H1 (cell line): ENCODE results near the gene RHO. TPM values are rescaled to one million over a fixed set of nuclear protein-coding genes. Genes with fewer than 3 reads are reported as not detected.
A peak's percentile ranks its signal among the peaks of the same experiment; 100 is the strongest.

Experiments used
- CTCF ChIA-PET: fragments of 300-600 bp; sonication (Branson Sonifier 250); formaldehyde crosslinking; loops from one replicate; lab custom pipeline; 2021; ENCODE audit not compliant: partially characterized antibody; lab: Charles Lee
- POLR2A ChIA-PET: fragments of 300-600 bp; sonication (Branson Sonifier 250); formaldehyde crosslinking; loops from one replicate; lab custom pipeline; 2021; ENCODE audit warnings: inconsistent platforms; ENCODE audit not compliant: partially characterized antibody; lab: Charles Lee
- DNase-seq, 2 experiments: peaks; one replicate each; pipeline versions ENCODE4 v3.0.0 to v3.0.0-alpha.2; 2010 to 2022; ENCODE audit warnings: low spot score in 2 of 2, low read depth in 1 of 2, mixed read lengths in 1 of 2
- FAIRE-seq: peaks from 2 replicates; lab custom pipeline; 2011; peaks lifted over from hg19 to GRCh38; lab: Jason Lieb, UNC
- H2AFZ ChIP-seq: 2 replicates; pipeline ENCODE4 v1.8.1; 2012; ENCODE audit warnings: low read length, inconsistent platforms
- H2AK5ac ChIP-seq: 2 replicates; pipeline ENCODE4 v1.6.1; 2013; ENCODE audit warnings: low read depth, low read length
- H2BK120ac ChIP-seq: replicated peaks from 2 replicates; pipeline ENCODE3; 2013; ENCODE audit warnings: low read depth, low read length, inconsistent platforms
- H2BK12ac ChIP-seq: 2 replicates; pipeline ENCODE4 v1.6.1; 2013; ENCODE audit warnings: low read depth, low read length
- H2BK15ac ChIP-seq: 2 replicates; pipeline ENCODE4 v1.6.1; 2013; ENCODE audit warnings: low read length
- H2BK20ac ChIP-seq: 2 replicates; pipeline ENCODE4 v1.6.1; 2013; ENCODE audit warnings: low read length
- H2BK5ac ChIP-seq: 2 replicates; pipeline ENCODE4 v1.6.1; 2013; ENCODE audit warnings: low read depth, low read length
- H3K14ac ChIP-seq: 2 replicates; pipeline ENCODE4 v1.6.1; 2013; ENCODE audit warnings: inconsistent platforms; ENCODE audit not compliant: insufficient read length
- H3K18ac ChIP-seq: 2 replicates; pipeline ENCODE4 v1.6.1; 2013; ENCODE audit warnings: low read length; ENCODE audit errors: extremely low read depth
- H3K23ac ChIP-seq: 2 replicates; pipeline ENCODE4 v1.6.1; 2013; ENCODE audit warnings: inconsistent platforms; ENCODE audit not compliant: insufficient read length
- H3K23me2 ChIP-seq: 2 replicates; pipeline ENCODE4 v1.6.1; 2013; ENCODE audit warnings: low read depth, low read length
- H3K27ac ChIP-seq: 2 replicates; pipeline ENCODE4 v1.6.1; 2011; ENCODE audit warnings: low read depth, low read length, inconsistent platforms
- H3K27me3 ChIP-seq, 4 experiments: replicated peaks in 1 of 4; 1 replicate in 1 of 4; 2 replicates in 3 of 4; pipeline versions ENCODE4 v1.6.1 to v1.8.1; 2011 to 2013; ENCODE audit warnings: low read length in 3 of 4, mild to moderate bottlenecking in 3 of 4, inconsistent platforms in 2 of 4, mixed read lengths in 2 of 4, moderate library complexity in 1 of 4; ENCODE audit not compliant: control insufficient read depth in 3 of 4, insufficient read depth in 3 of 4; ENCODE audit errors: extremely low read depth in 1 of 4
- H3K36me3 ChIP-seq, 4 experiments: 2 replicates each; pipeline versions ENCODE4 v1.6.1 to v1.8.1; 2011 to 2013; ENCODE audit warnings: mild to moderate bottlenecking in 4 of 4, low read length in 3 of 4, moderate library complexity in 2 of 4, control low read depth in 1 of 4, inconsistent platforms in 1 of 4; ENCODE audit not compliant: insufficient read depth in 4 of 4, control insufficient read depth in 2 of 4
- H3K4ac ChIP-seq: replicated peaks from 2 replicates; pipeline ENCODE3; 2013; ENCODE audit warnings: low read length, low read depth, mixed read lengths, inconsistent platforms; ENCODE audit not compliant: insufficient read length
- H3K4me1 ChIP-seq, 4 experiments: replicated peaks in 1 of 4; 1 replicate in 1 of 4; 2 replicates in 3 of 4; pipeline versions ENCODE4 v1.6.1 to v1.8.1; 2011 to 2013; ENCODE audit warnings: low read length in 3 of 4, inconsistent platforms in 2 of 4, mixed read lengths in 1 of 4; ENCODE audit not compliant: insufficient read depth in 4 of 4, control insufficient read depth in 3 of 4
- H3K4me2 ChIP-seq, 2 experiments: 2 replicates each; pipeline versions ENCODE4 v1.6.1 to v1.8.1; 2011 to 2013; ENCODE audit warnings: low read depth in 2 of 2, low read length in 2 of 2, control low read depth in 1 of 2, inconsistent platforms in 1 of 2, mild to moderate bottlenecking in 1 of 2; ENCODE audit not compliant: insufficient read depth in 1 of 2
- H3K4me3 ChIP-seq, 4 experiments: fragments of 200-600, 300-600 bp in 1 of 4; sonication (generic), shearing (Covaris generic), sonication (Bioruptor Twin) in 1 of 4; 2 replicates each; pipeline versions ENCODE4 v1.5.1 to v1.8.1; 2011 to 2016; ENCODE audit warnings: low read length in 4 of 4, low read depth in 3 of 4, control low read depth in 2 of 4, inconsistent platforms in 2 of 4, mild to moderate bottlenecking in 2 of 4, mixed read lengths in 1 of 4, moderate library complexity in 1 of 4; ENCODE audit not compliant: insufficient read depth in 2 of 4; ENCODE audit errors: extremely low read depth in 1 of 4
- H3K56ac ChIP-seq: replicated peaks from 2 replicates; pipeline ENCODE3; 2013; ENCODE audit warnings: low read depth, mild to moderate bottlenecking, mixed read lengths, low read length, inconsistent platforms; ENCODE audit not compliant: insufficient read length
- H3K79me1 ChIP-seq: 2 replicates; pipeline ENCODE4 v1.6.1; 2013; ENCODE audit warnings: low read depth, low read length, control low read depth
- H3K79me2 ChIP-seq, 2 experiments: 2 replicates each; pipeline versions ENCODE4 v1.6.1 to v1.8.1; 2012 to 2013; ENCODE audit warnings: low read length in 2 of 2, mild to moderate bottlenecking in 2 of 2, inconsistent platforms in 1 of 2; ENCODE audit not compliant: insufficient read depth in 2 of 2, control insufficient read depth in 1 of 2
- H3K9ac ChIP-seq, 4 experiments: replicated peaks in 1 of 4; 1 replicate in 1 of 4; 2 replicates in 3 of 4; pipeline versions ENCODE4 v1.6.1 to v1.8.1; 2011 to 2013; ENCODE audit warnings: low read depth in 3 of 4, low read length in 3 of 4, control low read depth in 2 of 4, mild to moderate bottlenecking in 2 of 4, moderate library complexity in 2 of 4, inconsistent platforms in 1 of 4; ENCODE audit errors: extremely low read depth in 1 of 4
- H3K9me3 ChIP-seq, 2 experiments: 2 replicates each; pipeline versions ENCODE4 v1.6.1 to v1.8.1; 2012 to 2013; ENCODE audit warnings: mild to moderate bottlenecking in 2 of 2, moderate library complexity in 2 of 2, control low read depth in 1 of 2, inconsistent platforms in 1 of 2, low read depth in 1 of 2, low read length in 1 of 2, mixed read lengths in 1 of 2; ENCODE audit not compliant: insufficient read depth in 2 of 2
- H4K20me1 ChIP-seq, 2 experiments: replicated peaks in 1 of 2; 2 replicates each; pipeline versions ENCODE3 to v1.8.1; 2011 to 2013; ENCODE audit warnings: inconsistent platforms in 2 of 2, low read length in 2 of 2, mild to moderate bottlenecking in 1 of 2; ENCODE audit not compliant: insufficient read depth in 2 of 2, control insufficient read depth in 1 of 2
- H4K5ac ChIP-seq: 2 replicates; pipeline ENCODE4 v1.6.1; 2013; ENCODE audit warnings: low read length, low read depth, mixed read lengths, inconsistent platforms; ENCODE audit not compliant: insufficient read length
- H4K8ac ChIP-seq: 2 replicates; pipeline ENCODE4 v1.8.0; 2013; ENCODE audit warnings: mild to moderate bottlenecking, moderate library complexity, low read length, inconsistent platforms; ENCODE audit not compliant: insufficient read depth; ENCODE audit errors: extremely low read depth
- H4K91ac ChIP-seq: replicated peaks from 2 replicates; pipeline ENCODE3; 2013; ENCODE audit warnings: low read length, mixed read lengths, inconsistent platforms; ENCODE audit not compliant: insufficient read length
- ATF3 ChIP-seq: IDR thresholded peaks from 2 replicates; pipeline ENCODE4 v1.6.1; 2011; ENCODE audit warnings: low read depth, mild to moderate bottlenecking, low read length; ENCODE audit not compliant: insufficient read depth
- BRCA1 ChIP-seq: IDR thresholded peaks from 2 replicates; pipeline ENCODE4 v1.6.1; 2012; ENCODE audit warnings: low read depth, low read length, improper control_type of control experiment
- CEBPB ChIP-seq: IDR thresholded peaks from 2 replicates; pipeline ENCODE4 v1.6.1; 2012; ENCODE audit warnings: low read depth, low read length
- EP300 ChIP-seq, 2 experiments: IDR thresholded peaks; 1 replicate in 1 of 2; 2 replicates in 1 of 2; pipeline ENCODE4 v1.6.1; 2011 to 2012; ENCODE audit warnings: low read depth in 2 of 2, low read length in 2 of 2, mild to moderate bottlenecking in 2 of 2, borderline replicate concordance in 1 of 2, inconsistent platforms in 1 of 2, moderate library complexity in 1 of 2
- EZH2 ChIP-seq: fragments of 200-600 bp; sonication (generic); IDR thresholded peaks from 2 replicates; pipeline ENCODE4 v1.7.1; 2012; ENCODE audit warnings: low read depth, mild to moderate bottlenecking, moderate library complexity, low read length, inconsistent platforms; ENCODE audit not compliant: severe bottlenecking
- MAFK ChIP-seq: IDR thresholded peaks from 2 replicates; pipeline ENCODE4 v1.6.1; 2012; ENCODE audit warnings: low read depth, mild to moderate bottlenecking, improper control_type of control experiment, low read length
- NANOG ChIP-seq: IDR thresholded peaks from 2 replicates; pipeline ENCODE4 v1.6.1; 2011; ENCODE audit warnings: low read length, low read depth, mild to moderate bottlenecking, inconsistent platforms; ENCODE audit not compliant: insufficient read depth, poor library complexity, severe bottlenecking
- RNF2 ChIP-seq: fragments of 200-900, 300-1000 bp; sonication (generic); IDR thresholded peaks from 2 replicates; pipeline ENCODE4 v1.7.1; 2016; ENCODE audit warnings: borderline replicate concordance, low read depth, mild to moderate bottlenecking, antibody characterized with exemption, low read length; ENCODE audit not compliant: poor library complexity, severe bottlenecking; ENCODE audit errors: missing control alignments
- SIRT6 ChIP-seq: IDR thresholded peaks from one replicate; pipeline ENCODE4 v1.7.1; 2012; ENCODE audit warnings: low read length, inconsistent platforms
- TAF1 ChIP-seq: IDR thresholded peaks from 2 replicates; pipeline ENCODE4 v1.6.1; 2011; ENCODE audit warnings: mild to moderate bottlenecking, low read depth, low read length
- TAF7 ChIP-seq: optimal IDR thresholded peaks from 2 replicates; pipeline ENCODE3; 2011; ENCODE audit warnings: low read depth, mild to moderate bottlenecking, inconsistent platforms, low read length, moderate library complexity, borderline replicate concordance
- ZNF274 ChIP-seq: IDR thresholded peaks from 2 replicates; pipeline ENCODE4 v1.7.0; 2012; ENCODE audit warnings: low read length, borderline replicate concordance; ENCODE audit errors: extremely low read depth
- WGBS, 2 experiments: shearing (Covaris generic) in 1 of 2; methylation state at CpG; one replicate each; pipeline versions ENCODE4 v1.1.6 to v1.1.7; 2013 to 2015; ENCODE audit warnings: low lambda C conversion rate in 2 of 2, mixed read lengths in 2 of 2, inconsistent platforms in 1 of 2, low coverage in 1 of 2, missing lambda C conversion rate in 1 of 2; ENCODE audit not compliant: insufficient replicate concordance in 2 of 2, insufficient coverage in 1 of 2, insufficient read length in 1 of 2; ENCODE audit errors: extremely low coverage in 1 of 2, missing lambda C conversion rate in 1 of 2; 5-methylcytosine and 5-hydroxymethylcytosine counted together
- polyA plus RNA-seq, 7 experiments: library from polyadenylated mRNA; depleted of rRNA in 3 of 7; stranded (reverse) in 5 of 7; unstranded in 2 of 7; fragments of >200 nt in 5 of 7; fragments of 200-250 nt in 2 of 7; gene quantifications; 1 replicate in 5 of 7; 2 replicates in 1 of 7; 4 replicates in 1 of 7; pipeline versions ENCODE4 v1.2.1 to v1.2.3, GENCODE V29; 2011 to 2013; ENCODE audit warnings: missing spikeins in 2 of 7, mixed read lengths in 2 of 7
- total RNA-seq: library from RNA; stranded (reverse); fragmentation: NEBNext Ultra II Directional; extraction: Animal tissue kit (Norgen Biotek cat#: 25700); gene quantifications from 2 replicates; pipeline ENCODE4 v1.2.1, GENCODE V29; 2021

Gene RHO
- total and polyA plus RNA-seq, 2 of the 8 experiments (the other 6 are each of a cell fraction or from before 2014, with no cell fraction given): not detected

GRCh38 chr3:129553171-129553570 lies 24.7 kb downstream of the RHO start:
- Histone ChIP-seq H2BK20ac (no peak overlapping the region), H2AK5ac (no peak overlapping the region), H3K27me3 (no peaks in the 10 kb centered on the region; a peak in 1 of 7 replicates), H3K56ac (no peak overlapping the region), H2BK120ac (no peak overlapping the region), H4K8ac (no peak overlapping the region), H2BK15ac (peak overlapping the region; percentile 55; the same call in 1 of the 2 replicates), H3K18ac (peak overlapping the region; percentile 68; the same call in 1 of the 2 replicates), H4K20me1 (peaks cover 0 to 1% of the 10 kb centered on the region in 2 experiments), H3K4me3 (no peak overlapping the region), H3K9me3 (no peaks in the 10 kb centered on the region), H3K9ac (no peak overlapping the region), H3K23me2 (no peaks in the 10 kb centered on the region; the same call in 1 of the 2 replicates), H3K4ac (no peak overlapping the region), H3K79me2 (no peaks in the 10 kb centered on the region), H3K36me3 (no peaks in the 10 kb centered on the region), H4K5ac (no peak overlapping the region), H3K4me1 (peaks cover 3 to 19% (median 10%) of the 10 kb centered on the region in 4 experiments), H2AFZ (no peak overlapping the region), H3K14ac (no peak overlapping the region), H3K23ac (no peak overlapping the region), H3K4me2 (no peak overlapping the region), H4K91ac (peak overlapping the region; percentile 0), H3K27ac (no peak overlapping the region), H2BK12ac (no peak overlapping the region), H3K79me1 (no peaks in the 10 kb centered on the region), H2BK5ac (no peak overlapping the region)
- FAIRE-seq (no peak), DNase-seq (no peak)
- 86% methylated on average over 6 of the region's 6 CpGs; no CpG with 5 or more reads in 1 of the 2 experiments for WGBS, 2 experiments
- POLR2A ChIA-PET: no interaction called here
- CTCF ChIA-PET: interaction anchor here (0.6 to 11.3 kb wide), 9 partner anchors 9 to 398 kb away, joined by 3 to 93 read pairs (median 5); partner anchors contain the start of gene H1-8
- TF ChIP-seq BRCA1: no peak
- TF ChIP-seq TAF1: no peak
- TF ChIP-seq RNF2: no peak
- no peak for TF ChIP-seq SIRT6
- TF ChIP-seq CEBPB: no peak
- no peak for TF ChIP-seq TAF7
- no peak for TF ChIP-seq ATF3
- TF ChIP-seq EZH2: no peak
- TF ChIP-seq ZNF274: no peak
- TF ChIP-seq EP300 (IDR thresholded peaks at IDR 0.05; ENCODE audit: borderline replicate concordance in 1 of 2, low read depth in 2 of 2, low read length in 2 of 2): no peak
- TF ChIP-seq NANOG: no peak
- TF ChIP-seq MAFK: no peak
